ENCODE results near the gene TMBIM4. TPM values are rescaled to one million over a fixed set of nuclear protein-coding genes. Genes with fewer than 3 reads are reported as not detected.

Gene TMBIM4
- total and polyA plus RNA-seq, 4 donors = 58.6 to 154 (median 102) TPM

DNA sequence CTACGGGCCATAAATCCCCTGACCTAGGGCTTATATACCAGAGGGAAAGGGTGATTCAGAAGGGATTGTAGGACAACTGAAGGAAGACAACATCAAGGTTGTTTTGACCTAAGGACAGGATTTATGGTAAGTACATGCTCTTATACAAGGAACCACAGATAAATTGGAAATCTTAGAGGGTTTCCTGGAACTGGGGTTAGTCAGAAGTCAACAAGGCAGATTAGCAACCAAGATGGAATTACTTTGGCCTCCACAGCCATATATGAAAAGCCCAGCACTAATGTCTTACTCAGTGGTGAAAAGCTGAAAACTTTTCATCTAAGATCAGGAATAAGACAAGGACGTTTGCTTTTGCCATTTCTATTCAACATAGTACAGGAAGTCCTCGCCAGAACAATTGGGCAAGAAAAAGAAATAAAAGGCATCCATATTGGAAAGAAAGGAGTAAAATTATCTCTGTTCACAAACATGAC is 5.4 kb downstream of the TMBIM4 start:
- Histone ChIP-seq H3K36me3 (ENCODE audit: control insufficient read depth in 4 of 4, insufficient read depth in 3 of 4, low read depth in 1 of 4, low read length in 3 of 4) (peaks cover 0 to 3% (median 3%) of the 10 kb centered on the region in 4 donors), H3K9ac (ENCODE audit: low read depth in 1 of 2, low read length in 2 of 2) (no peak overlapping the region), H3K27ac (ENCODE audit: low read depth in 1 of 2, low read length in 2 of 2) (no peak overlapping the region), H3K4me1 (ENCODE audit: control insufficient read depth in 4 of 4, insufficient read depth in 4 of 4, low read length in 3 of 4) (peaks cover 2 to 11% (median 6%) of the 10 kb centered on the region in 4 donors), H3K4me3 (ENCODE audit: low read depth in 1 of 3, low read length in 3 of 3) (no peak overlapping the region), H3K27me3 (ENCODE audit: control insufficient read depth in 4 of 4, insufficient read depth in 4 of 4, low read length in 3 of 4) (no peaks in the 10 kb centered on the region), H3K9me3 (ENCODE audit: control insufficient read depth in 4 of 4, low read length in 3 of 4) (no peaks in the 10 kb centered on the region)
- 95% methylated on average over 3 of the region's 3 CpGs for WGBS
- TF ChIP-seq, protein P1, sequence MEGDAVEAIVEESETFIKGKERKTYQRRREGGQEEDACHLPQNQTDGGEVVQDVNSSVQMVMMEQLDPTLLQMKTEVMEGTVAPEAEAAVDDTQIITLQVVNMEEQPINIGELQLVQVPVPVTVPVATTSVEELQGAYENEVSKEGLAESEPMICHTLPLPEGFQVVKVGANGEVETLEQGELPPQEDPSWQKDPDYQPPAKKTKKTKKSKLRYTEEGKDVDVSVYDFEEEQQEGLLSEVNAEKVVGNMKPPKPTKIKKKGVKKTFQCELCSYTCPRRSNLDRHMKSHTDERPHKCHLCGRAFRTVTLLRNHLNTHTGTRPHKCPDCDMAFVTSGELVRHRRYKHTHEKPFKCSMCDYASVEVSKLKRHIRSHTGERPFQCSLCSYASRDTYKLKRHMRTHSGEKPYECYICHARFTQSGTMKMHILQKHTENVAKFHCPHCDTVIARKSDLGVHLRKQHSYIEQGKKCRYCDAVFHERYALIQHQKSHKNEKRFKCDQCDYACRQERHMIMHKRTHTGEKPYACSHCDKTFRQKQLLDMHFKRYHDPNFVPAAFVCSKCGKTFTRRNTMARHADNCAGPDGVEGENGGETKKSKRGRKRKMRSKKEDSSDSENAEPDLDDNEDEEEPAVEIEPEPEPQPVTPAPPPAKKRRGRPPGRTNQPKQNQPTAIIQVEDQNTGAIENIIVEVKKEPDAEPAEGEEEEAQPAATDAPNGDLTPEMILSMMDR (IDR thresholded peaks at IDR 0.05; ENCODE audit: low read depth, low read length, missing input control) = no peak
- no peak for TF ChIP-seq JUND (IDR thresholded peaks at IDR 0.05)
- TF ChIP-seq GABPA (IDR thresholded peaks at IDR 0.05 in 1 of 2, conservative IDR thresholded peaks at IDR 0.05 in 1 of 2) = no peak
- TF ChIP-seq, protein P2, sequence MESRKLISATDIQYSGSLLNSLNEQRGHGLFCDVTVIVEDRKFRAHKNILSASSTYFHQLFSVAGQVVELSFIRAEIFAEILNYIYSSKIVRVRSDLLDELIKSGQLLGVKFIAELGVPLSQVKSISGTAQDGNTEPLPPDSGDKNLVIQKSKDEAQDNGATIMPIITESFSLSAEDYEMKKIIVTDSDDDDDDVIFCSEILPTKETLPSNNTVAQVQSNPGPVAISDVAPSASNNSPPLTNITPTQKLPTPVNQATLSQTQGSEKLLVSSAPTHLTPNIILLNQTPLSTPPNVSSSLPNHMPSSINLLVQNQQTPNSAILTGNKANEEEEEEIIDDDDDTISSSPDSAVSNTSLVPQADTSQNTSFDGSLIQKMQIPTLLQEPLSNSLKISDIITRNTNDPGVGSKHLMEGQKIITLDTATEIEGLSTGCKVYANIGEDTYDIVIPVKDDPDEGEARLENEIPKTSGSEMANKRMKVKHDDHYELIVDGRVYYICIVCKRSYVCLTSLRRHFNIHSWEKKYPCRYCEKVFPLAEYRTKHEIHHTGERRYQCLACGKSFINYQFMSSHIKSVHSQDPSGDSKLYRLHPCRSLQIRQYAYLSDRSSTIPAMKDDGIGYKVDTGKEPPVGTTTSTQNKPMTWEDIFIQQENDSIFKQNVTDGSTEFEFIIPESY (IDR thresholded peaks at IDR 0.05) = no peak
- TF ChIP-seq RAD21 (IDR thresholded peaks at IDR 0.05) = no peak
- TF ChIP-seq, protein P3, sequence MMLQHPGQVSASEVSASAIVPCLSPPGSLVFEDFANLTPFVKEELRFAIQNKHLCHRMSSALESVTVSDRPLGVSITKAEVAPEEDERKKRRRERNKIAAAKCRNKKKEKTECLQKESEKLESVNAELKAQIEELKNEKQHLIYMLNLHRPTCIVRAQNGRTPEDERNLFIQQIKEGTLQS (IDR thresholded peaks at IDR 0.05) = no peak
- TF ChIP-seq, protein P4, sequence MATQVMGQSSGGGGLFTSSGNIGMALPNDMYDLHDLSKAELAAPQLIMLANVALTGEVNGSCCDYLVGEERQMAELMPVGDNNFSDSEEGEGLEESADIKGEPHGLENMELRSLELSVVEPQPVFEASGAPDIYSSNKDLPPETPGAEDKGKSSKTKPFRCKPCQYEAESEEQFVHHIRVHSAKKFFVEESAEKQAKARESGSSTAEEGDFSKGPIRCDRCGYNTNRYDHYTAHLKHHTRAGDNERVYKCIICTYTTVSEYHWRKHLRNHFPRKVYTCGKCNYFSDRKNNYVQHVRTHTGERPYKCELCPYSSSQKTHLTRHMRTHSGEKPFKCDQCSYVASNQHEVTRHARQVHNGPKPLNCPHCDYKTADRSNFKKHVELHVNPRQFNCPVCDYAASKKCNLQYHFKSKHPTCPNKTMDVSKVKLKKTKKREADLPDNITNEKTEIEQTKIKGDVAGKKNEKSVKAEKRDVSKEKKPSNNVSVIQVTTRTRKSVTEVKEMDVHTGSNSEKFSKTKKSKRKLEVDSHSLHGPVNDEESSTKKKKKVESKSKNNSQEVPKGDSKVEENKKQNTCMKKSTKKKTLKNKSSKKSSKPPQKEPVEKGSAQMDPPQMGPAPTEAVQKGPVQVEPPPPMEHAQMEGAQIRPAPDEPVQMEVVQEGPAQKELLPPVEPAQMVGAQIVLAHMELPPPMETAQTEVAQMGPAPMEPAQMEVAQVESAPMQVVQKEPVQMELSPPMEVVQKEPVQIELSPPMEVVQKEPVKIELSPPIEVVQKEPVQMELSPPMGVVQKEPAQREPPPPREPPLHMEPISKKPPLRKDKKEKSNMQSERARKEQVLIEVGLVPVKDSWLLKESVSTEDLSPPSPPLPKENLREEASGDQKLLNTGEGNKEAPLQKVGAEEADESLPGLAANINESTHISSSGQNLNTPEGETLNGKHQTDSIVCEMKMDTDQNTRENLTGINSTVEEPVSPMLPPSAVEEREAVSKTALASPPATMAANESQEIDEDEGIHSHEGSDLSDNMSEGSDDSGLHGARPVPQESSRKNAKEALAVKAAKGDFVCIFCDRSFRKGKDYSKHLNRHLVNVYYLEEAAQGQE (IDR thresholded peaks at IDR 0.05) = no peak
- no peak for TF ChIP-seq RXRA (IDR thresholded peaks at IDR 0.05)
- TF ChIP-seq HNF4G (IDR thresholded peaks at IDR 0.05) = no peak
- TF ChIP-seq, protein P5, sequence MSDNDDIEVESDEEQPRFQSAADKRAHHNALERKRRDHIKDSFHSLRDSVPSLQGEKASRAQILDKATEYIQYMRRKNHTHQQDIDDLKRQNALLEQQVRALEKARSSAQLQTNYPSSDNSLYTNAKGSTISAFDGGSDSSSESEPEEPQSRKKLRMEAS (IDR thresholded peaks at IDR 0.05) = no peak
- TF ChIP-seq SP1 (IDR thresholded peaks at IDR 0.05) = no peak
- TF ChIP-seq EGR1 (IDR thresholded peaks at IDR 0.05; ENCODE audit: low read depth in 2 of 2) = no peak
- TF ChIP-seq HNF4A (conservative IDR thresholded peaks at IDR 0.05) = no peak
- TF ChIP-seq FOXA2 (IDR thresholded peaks at IDR 0.05) = no peak
- TF ChIP-seq NR2F2 (IDR thresholded peaks at IDR 0.05) = no peak
- TF ChIP-seq YY1 (IDR thresholded peaks at IDR 0.05) = no peak
- TF ChIP-seq TAF1 (conservative IDR thresholded peaks at IDR 0.05) = no peak
- TF ChIP-seq FOXA1 (IDR thresholded peaks at IDR 0.05) = no peak
- DNase-seq (ENCODE audit: low spot score) = no peak
